GM19099 (cell line): ENCODE measurements around the gene U2AF1L4.

Experiments
- POLR2A ChIP-seq: IDR thresholded peaks from 3 replicates; pipeline ENCODE4 v1.6.1; 2011; ENCODE audit warnings: low read depth; ENCODE audit not compliant: insufficient read length; ENCODE audit errors: extremely low read depth

U2AF1L4 gene

DNA sequence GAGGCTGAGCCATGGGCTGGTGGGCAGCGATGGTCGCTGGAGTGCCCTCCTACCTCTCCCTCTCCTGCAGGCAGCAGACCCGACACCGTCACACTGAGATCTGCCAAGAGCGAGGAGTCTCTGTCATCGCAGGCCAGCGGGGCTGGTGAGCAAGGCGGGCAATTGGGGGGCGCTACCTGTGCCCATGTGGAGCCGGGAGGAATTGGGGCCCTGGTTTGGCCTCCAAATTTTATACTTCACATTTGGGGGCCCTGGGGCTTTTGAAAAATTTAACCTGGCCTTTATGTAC, 40.1 kb upstream of the U2AF1L4 start:
- TF ChIP-seq POLR2A = no peak

- TF ChIP-seq POLR2A = no peak
Measured at GRCh38 chr19:35784503-35785338, 39.5 kb upstream of the U2AF1L4 start.

GRCh38 chr19:35783469-35784434, 38.5 kb upstream of the U2AF1L4 start:
- TF ChIP-seq POLR2A = no peak

- TF ChIP-seq POLR2A = no peak
Measured at GRCh38 chr19:35782589-35782988, 37.4 kb upstream of the U2AF1L4 start.

DNA sequence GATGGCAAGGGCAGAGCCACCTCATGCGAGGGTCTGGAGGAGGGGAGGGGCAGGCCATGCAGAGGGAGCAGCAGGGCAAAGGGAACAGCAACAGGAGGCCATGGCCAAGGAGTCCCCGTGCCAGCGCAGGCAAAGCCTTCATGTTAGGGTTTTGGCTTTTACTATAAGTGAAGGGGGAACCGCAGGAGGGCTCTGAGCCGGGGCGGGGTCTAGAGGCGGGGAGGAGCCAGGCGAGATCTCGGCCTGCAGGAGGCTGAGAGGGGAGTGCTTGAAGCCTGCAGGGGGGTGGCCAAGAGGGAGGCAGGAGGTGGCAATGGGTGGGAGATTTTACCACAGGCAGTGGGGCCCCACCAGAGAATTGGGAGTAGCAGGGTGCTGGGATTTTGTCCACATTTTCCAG, 36.4 kb upstream of the U2AF1L4 start:
- no peak for TF ChIP-seq POLR2A

DNA sequence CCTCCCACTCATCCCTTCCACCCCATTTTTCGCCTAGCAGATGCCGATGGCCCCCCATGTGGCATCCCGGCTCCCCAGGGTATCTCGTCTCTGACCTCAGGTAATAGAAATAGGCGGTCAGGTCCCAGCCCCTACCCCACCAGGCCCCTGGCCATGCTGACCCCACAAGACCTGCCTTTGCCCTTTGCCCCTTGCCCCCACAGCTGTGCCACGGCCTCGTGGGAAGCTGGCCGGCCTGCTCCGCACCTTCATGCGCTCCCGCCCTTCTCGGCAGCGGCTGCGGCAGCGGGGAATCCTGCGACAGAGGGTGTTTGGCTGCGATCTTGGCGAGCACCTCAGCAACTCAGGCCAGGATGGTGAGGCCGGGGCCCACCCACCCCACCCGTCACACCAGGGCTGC, 35.5 kb upstream of the U2AF1L4 start:
- no peak for TF ChIP-seq POLR2A

- TF ChIP-seq POLR2A = no peak
Measured at GRCh38 chr19:35780058-35780457, 34.8 kb upstream of the U2AF1L4 start.

DNA sequence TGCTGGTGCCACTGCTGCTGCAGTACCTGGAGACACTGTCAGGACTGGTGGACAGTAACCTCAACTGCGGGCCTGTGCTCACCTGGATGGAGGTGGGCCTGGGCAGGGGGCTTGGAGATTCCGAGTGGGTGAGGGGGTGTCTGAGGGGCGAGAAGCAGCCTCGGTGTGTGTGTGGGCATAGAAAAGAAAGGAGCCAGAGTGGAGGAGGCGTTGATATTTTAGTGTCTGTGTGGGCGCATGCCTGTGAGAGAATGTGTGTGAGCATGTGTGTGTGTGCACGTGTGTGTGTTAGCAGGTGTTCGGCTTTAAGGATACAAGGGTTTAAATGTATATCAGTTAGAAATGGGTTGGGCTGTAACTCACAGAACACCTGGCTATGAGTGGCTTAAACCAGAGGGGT, 33.8 kb upstream of the U2AF1L4 start:
- TF ChIP-seq POLR2A = no peak

DNA sequence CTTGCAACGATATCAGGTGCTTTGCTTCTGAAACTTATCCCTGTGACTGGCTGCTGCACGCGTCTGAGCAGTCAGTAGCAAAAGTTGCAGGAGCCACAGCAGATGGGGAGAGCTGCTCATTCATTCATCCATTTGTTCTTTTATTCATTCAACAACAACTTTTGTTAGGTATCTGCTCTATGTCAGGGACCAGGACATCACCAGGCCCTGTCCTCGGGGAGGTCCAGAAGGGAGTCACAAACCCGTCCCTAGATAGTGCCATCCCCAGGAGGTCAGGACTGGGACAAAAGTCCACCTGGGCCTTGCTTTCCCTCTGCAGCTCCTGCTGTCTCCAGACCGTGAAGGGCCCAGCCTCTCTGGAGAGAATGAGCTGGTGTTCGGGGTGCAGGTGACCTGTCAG, 32.7 kb upstream of the U2AF1L4 start:
- TF ChIP-seq POLR2A = no peak

DNA sequence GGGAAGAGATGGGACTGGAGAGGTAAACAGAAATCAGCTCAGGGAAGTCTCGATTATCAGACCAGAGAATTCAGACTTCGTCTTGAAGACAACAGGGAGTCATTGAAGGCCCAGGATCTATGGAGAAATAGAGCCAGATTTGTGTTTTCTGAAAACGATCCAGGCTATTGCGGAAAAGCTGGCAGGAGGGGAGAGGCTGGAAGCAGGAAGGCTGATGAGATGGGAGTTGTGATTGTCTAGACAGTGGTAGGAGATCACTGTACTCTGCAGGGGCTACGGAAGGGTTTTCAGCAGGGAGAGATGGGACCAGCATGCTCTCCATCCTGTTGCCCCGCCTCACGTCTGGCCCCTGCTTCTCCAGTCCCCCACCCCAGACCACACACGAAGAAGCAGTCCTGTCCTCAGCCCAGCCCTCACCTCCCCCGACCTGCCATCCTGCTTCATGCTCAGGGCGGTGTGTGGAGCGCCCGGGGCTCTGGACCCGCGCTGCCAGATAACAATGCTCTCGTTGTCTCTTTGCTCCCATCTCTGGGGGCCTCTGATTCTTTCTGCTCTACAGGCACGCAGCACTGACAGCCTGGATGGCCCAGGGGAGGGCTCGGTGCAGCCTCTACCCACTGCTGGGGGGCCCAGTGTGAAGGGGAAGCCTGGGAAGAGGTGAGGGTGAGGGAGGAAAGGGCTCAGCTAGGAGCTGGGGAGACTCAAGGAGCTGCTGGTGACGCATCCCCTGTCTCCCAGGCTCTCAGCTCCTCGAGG, 32.0 kb upstream of the U2AF1L4 start:
- TF ChIP-seq POLR2A = no peak

GRCh38 chr19:35776102-35776788, 31.0 kb upstream of the U2AF1L4 start:
- TF ChIP-seq POLR2A = no peak

DNA sequence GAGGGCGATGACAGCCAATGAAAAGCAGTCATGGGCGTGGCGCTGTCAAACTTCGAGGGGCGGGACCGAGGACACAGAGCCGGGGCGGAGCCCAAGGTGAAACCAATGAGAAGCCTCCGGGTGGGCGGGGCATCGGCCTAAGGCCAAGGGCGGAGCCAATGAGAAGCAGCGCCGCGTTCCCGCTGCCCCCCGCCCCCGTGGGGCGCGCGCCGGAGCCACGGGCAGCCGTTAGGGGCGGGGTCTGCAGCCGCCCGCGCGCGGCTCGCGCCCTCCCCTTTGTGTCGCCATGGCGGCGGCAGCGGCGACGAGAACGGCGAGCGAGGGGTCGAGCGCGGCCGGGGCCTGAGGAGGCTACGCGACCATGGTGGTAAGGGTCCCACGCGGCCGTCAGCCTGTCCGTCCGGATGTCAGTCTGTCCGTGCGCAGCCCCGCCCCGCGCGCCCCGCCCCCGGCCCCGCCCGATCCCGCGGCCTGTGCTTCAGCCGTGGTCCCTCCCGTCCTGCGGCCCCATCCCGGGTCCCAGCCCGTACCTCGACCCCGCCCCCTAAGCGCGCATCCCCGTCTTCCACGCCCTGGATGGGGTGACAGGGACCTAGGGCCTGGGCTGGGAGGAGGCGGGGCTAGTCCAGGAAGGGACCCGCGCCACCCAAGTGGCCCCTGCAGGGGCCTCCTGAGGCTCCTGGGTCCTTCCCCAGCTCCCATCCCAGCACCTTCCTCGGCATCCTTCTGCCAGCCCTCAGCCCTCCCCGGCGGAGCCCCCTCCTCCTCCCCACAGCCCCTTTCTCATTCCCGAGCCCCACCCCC, 30.3 kb upstream of the U2AF1L4 start, which contains the start of gene ARHGAP33:
ARHGAP33 (plus strand) TSS at position 267 of the 804 bp plus-strand sequence; CDS start at position 362, 95 bp downstream.
- peak; percentile 67 for TF ChIP-seq POLR2A

- no peak for TF ChIP-seq POLR2A
Measured at GRCh38 chr19:35775046-35775297, 29.8 kb upstream of the U2AF1L4 start.

- TF ChIP-seq POLR2A = no peak
Measured at GRCh38 chr19:35774274-35775045, 29.2 kb upstream of the U2AF1L4 start.
